Liver (tissue), 9 donors: ENCODE results near the gene KIN. TPM values are rescaled to one million over a fixed set of nuclear protein-coding genes. Genes with fewer than 3 reads are reported as not detected.

ENCODE experiments used
- DNase-seq: peaks from one replicate; pipeline ENCODE4 v3.0.0-alpha.2; 2017; ENCODE audit warnings: low spot score
- H3K27ac ChIP-seq, 2 donors: one replicate each; pipeline ENCODE4 v1.7.0; 2013; ENCODE audit warnings: inconsistent platforms in 2 of 2, low read length in 2 of 2, control low read depth in 1 of 2, low read depth in 1 of 2, mild to moderate bottlenecking in 1 of 2
- H3K27me3 ChIP-seq, 4 donors: one replicate each; pipeline versions ENCODE4 v1.6.1 to v1.7.0; 2013; ENCODE audit warnings: low read length in 3 of 4, inconsistent platforms in 1 of 4, mild to moderate bottlenecking in 1 of 4, moderate library complexity in 1 of 4; ENCODE audit not compliant: control insufficient read depth in 4 of 4, insufficient read depth in 4 of 4
- H3K36me3 ChIP-seq, 4 donors: one replicate each; pipeline versions ENCODE4 v1.6.1 to v1.7.0; 2013; ENCODE audit warnings: low read length in 3 of 4, mild to moderate bottlenecking in 3 of 4, low read depth in 1 of 4, moderate library complexity in 1 of 4; ENCODE audit not compliant: control insufficient read depth in 4 of 4, insufficient read depth in 3 of 4
- H3K4me1 ChIP-seq, 4 donors: one replicate each; pipeline versions ENCODE4 v1.6.1 to v1.7.0; 2013; ENCODE audit warnings: low read length in 3 of 4, mild to moderate bottlenecking in 3 of 4, moderate library complexity in 1 of 4; ENCODE audit not compliant: control insufficient read depth in 4 of 4, insufficient read depth in 4 of 4
- H3K4me3 ChIP-seq, 3 donors: one replicate each; pipeline versions ENCODE4 v1.6.1 to v1.7.0; 2013; ENCODE audit warnings: low read length in 3 of 3, control low read depth in 1 of 3, low read depth in 1 of 3, mild to moderate bottlenecking in 1 of 3
- H3K9ac ChIP-seq, 2 donors: one replicate each; pipeline ENCODE4 v1.7.0; 2013; ENCODE audit warnings: low read length in 2 of 2, mild to moderate bottlenecking in 2 of 2, moderate library complexity in 2 of 2, control low read depth in 1 of 2, low read depth in 1 of 2
- H3K9me3 ChIP-seq, 4 donors: one replicate each; pipeline versions ENCODE4 v1.6.1 to v1.7.0; 2013; ENCODE audit warnings: low read length in 3 of 4; ENCODE audit not compliant: control insufficient read depth in 4 of 4
- ATF3 ChIP-seq: IDR thresholded peaks from 2 replicates; pipeline ENCODE4 v1.6.1; 2016; ENCODE audit warnings: antibody characterized with exemption
- CTCF ChIP-seq: fragments of 150-350 bp; IDR thresholded peaks from 2 replicates; pipeline ENCODE4 v1.5.1; 2017; ENCODE audit warnings: improper control_type of control experiment, low read depth, low read length; ENCODE audit not compliant: missing input control
- EGR1 ChIP-seq, 2 donors: IDR thresholded peaks; 2 replicates each; pipeline ENCODE4 v1.6.1; 2016 to 2018; ENCODE audit warnings: antibody characterized with exemption in 2 of 2, low read depth in 2 of 2
- FOXA1 ChIP-seq: IDR thresholded peaks from 2 replicates; pipeline ENCODE4 v1.6.1; 2016; ENCODE audit warnings: antibody characterized with exemption
- FOXA2 ChIP-seq: IDR thresholded peaks from 2 replicates; pipeline ENCODE4 v1.6.1; 2016; ENCODE audit warnings: antibody characterized with exemption
- GABPA ChIP-seq, 2 donors: IDR thresholded peaks in 1 of 2; conservative IDR thresholded peaks in 1 of 2; 2 replicates each; pipeline ENCODE4 v1.6.1; 2016; ENCODE audit warnings: antibody characterized with exemption in 2 of 2, mild to moderate bottlenecking in 1 of 2, moderate library complexity in 1 of 2
- HNF4A ChIP-seq, 2 donors: conservative IDR thresholded peaks; 2 replicates each; pipeline ENCODE4 v1.6.1; 2016; ENCODE audit warnings: antibody characterized with exemption in 2 of 2, mild to moderate bottlenecking in 2 of 2
- HNF4G ChIP-seq: IDR thresholded peaks from 2 replicates; pipeline ENCODE4 v1.6.1; 2016; ENCODE audit warnings: antibody characterized with exemption
- JUND ChIP-seq, 2 donors: IDR thresholded peaks; 2 replicates each; pipeline ENCODE4 v1.6.1; 2016; ENCODE audit warnings: antibody characterized with exemption in 2 of 2
- MAX ChIP-seq: IDR thresholded peaks from 2 replicates; pipeline ENCODE4 v1.6.1; 2016; ENCODE audit warnings: antibody characterized with exemption
- NR2F2 ChIP-seq: IDR thresholded peaks from 2 replicates; pipeline ENCODE4 v1.6.1; 2016; ENCODE audit warnings: antibody characterized with exemption
- RAD21 ChIP-seq, 2 donors: IDR thresholded peaks; 2 replicates each; pipeline ENCODE4 v1.6.1; 2016; ENCODE audit warnings: antibody characterized with exemption in 2 of 2, mild to moderate bottlenecking in 2 of 2
- REST ChIP-seq: IDR thresholded peaks from 2 replicates; pipeline ENCODE4 v1.6.1; 2016; ENCODE audit warnings: antibody characterized with exemption, mild to moderate bottlenecking
- RXRA ChIP-seq, 2 donors: IDR thresholded peaks; 2 replicates each; pipeline ENCODE4 v1.6.1; 2017 to 2018; ENCODE audit warnings: antibody characterized with exemption in 2 of 2, mild to moderate bottlenecking in 1 of 2
- TAF1 ChIP-seq: conservative IDR thresholded peaks from 2 replicates; pipeline ENCODE4 v1.6.1; 2016; ENCODE audit warnings: antibody characterized with exemption, mild to moderate bottlenecking
- YY1 ChIP-seq: IDR thresholded peaks from 2 replicates; pipeline ENCODE4 v1.6.1; 2016; ENCODE audit warnings: antibody characterized with exemption, mild to moderate bottlenecking
- ZBTB33 ChIP-seq: IDR thresholded peaks from 2 replicates; pipeline ENCODE4 v1.6.1; 2016; ENCODE audit warnings: antibody characterized with exemption
- WGBS: extraction: QIAGEN DNeasy Blood & Tissue Kit; methylation state at CpG from one replicate; pipeline ENCODE4 v1.1.7; 2013; 5-methylcytosine and 5-hydroxymethylcytosine counted together
- polyA plus RNA-seq, 2 donors: library from polyadenylated mRNA; stranded (reverse) in 1 of 2; unstranded in 1 of 2; fragments of 200-250 nt in 1 of 2; fragments of >200 nt in 1 of 2; fragmentation: Nextera tagmentation in 1 of 2; extraction: Ambion mirVana in 1 of 2; gene quantifications; one replicate each; pipeline versions ENCODE4 v1.2.1 to v1.2.3, GENCODE V29; 2013 to 2015
- total RNA-seq, 2 donors: library from RNA; depleted of rRNA; stranded (reverse); fragments of >200 nt; gene quantifications; one replicate each; pipeline ENCODE4 v1.2.3, GENCODE V29; 2014
- donor health status: healthy.
- donor health status: healthy.
- donor health status: healthy.
- donor health status: healthy.
- donor health status: healthy.

Gene KIN
- total and polyA plus RNA-seq, 4 donors, result 2.4 to 3.8 (median 3.1) TPM

- Histone ChIP-seq H3K9me3 (no peaks in the 10 kb centered on the region), H3K27me3 (no peaks in the 10 kb centered on the region), H3K9ac (no peak overlapping the region), H3K36me3 (no peaks in the 10 kb centered on the region), H3K4me1 (peaks cover 6 to 57% (median 40%) of the 10 kb centered on the region in 4 donors), H3K4me3 (peak overlapping the region in 2 of 3 donors; percentile 71 to 93), H3K27ac (peak overlapping the region in 1 of 2 donors; percentile 46)
- TF ChIP-seq ZBTB33, result no peak
- TF ChIP-seq ATF3, result no peak
- TF ChIP-seq NR2F2, result no peak
- no peak for TF ChIP-seq YY1
- TF ChIP-seq RAD21 (IDR thresholded peaks at IDR 0.05), result no peak
- no peak for TF ChIP-seq REST
- no peak for TF ChIP-seq RXRA (IDR thresholded peaks at IDR 0.05)
- no peak for TF ChIP-seq FOXA2
- no peak for TF ChIP-seq JUND (IDR thresholded peaks at IDR 0.05)
- no peak for TF ChIP-seq HNF4A (conservative IDR thresholded peaks at IDR 0.05)
- TF ChIP-seq FOXA1, result no peak
- DNase-seq, result no peak
- 34% methylated on average over 4 of the region's 4 CpGs for WGBS
Observed at GRCh38 chr10:7702288-7702812, 85.4 kb downstream of the KIN start.

- Histone ChIP-seq H3K27me3 (no peaks in the 10 kb centered on the region), H3K27ac (peak overlapping the region in 1 of 2 donors; percentile 16), H3K9me3 (no peaks in the 10 kb centered on the region), H3K4me3 (no peak overlapping the region), H3K9ac (no peak overlapping the region), H3K4me1 (peaks cover 6 to 59% (median 44%) of the 10 kb centered on the region in 4 donors), H3K36me3 (no peaks in the 10 kb centered on the region)
- DNase-seq, result no peak
- WGBS, result 42% methylated on average over 8 of the region's 8 CpGs
- no peak for TF ChIP-seq CTCF
- peak; percentile 32 for TF ChIP-seq HNF4G
- no peak for TF ChIP-seq RAD21 (IDR thresholded peaks at IDR 0.05)
- TF ChIP-seq GABPA (IDR thresholded peaks at IDR 0.05 in 1 of 2, conservative IDR thresholded peaks at IDR 0.05 in 1 of 2), result no peak
- TF ChIP-seq NR2F2, result no peak
- no peak for TF ChIP-seq ZBTB33
- TF ChIP-seq HNF4A (conservative IDR thresholded peaks at IDR 0.05), result peak; percentile 39 to 71
- no peak for TF ChIP-seq FOXA2
- no peak for TF ChIP-seq TAF1
- no peak for TF ChIP-seq EGR1 (IDR thresholded peaks at IDR 0.05; ENCODE audit: low read depth in 2 of 2)
- no peak for TF ChIP-seq MAX
- no peak for TF ChIP-seq FOXA1
- no peak for TF ChIP-seq RXRA (IDR thresholded peaks at IDR 0.05)
- TF ChIP-seq YY1, result no peak
- no peak for TF ChIP-seq REST
Observed at GRCh38 chr10:7701158-7701742, 86.5 kb downstream of the KIN start.
